Tibial nerve (tissue), 4 donors: ENCODE data around the gene HEXB. TPM values are rescaled to one million over a fixed set of nuclear protein-coding genes. Genes with fewer than 3 reads are reported as not detected.

Experiments used
- DNase-seq, 2 donors: peaks; one replicate each; pipeline ENCODE4 v3.0.0-alpha.2; 2019; ENCODE audit warnings: low spot score in 2 of 2
- H3K27ac ChIP-seq, 4 donors: fragments of 200-600 bp; sonication (generic) in 3 of 4; one replicate each; pipeline ENCODE4 v1.5.1; 2017 to 2019; ENCODE audit warnings: mild to moderate bottlenecking in 1 of 4
- H3K27me3 ChIP-seq, 2 donors: fragments of 200-600 bp; sonication (generic) in 1 of 2; one replicate each; pipeline versions ENCODE4 v1.5.1 to v1.6.0; 2017 to 2019
- H3K36me3 ChIP-seq, 3 donors: fragments of 200-600 bp; sonication (generic); one replicate each; pipeline ENCODE4 v1.5.1; 2018 to 2019
- H3K4me1 ChIP-seq, 4 donors: fragments of 200-600 bp; sonication (generic) in 3 of 4; one replicate each; pipeline ENCODE4 v1.5.1; 2017 to 2019
- H3K4me3 ChIP-seq, 4 donors: fragments of 200-600 bp; sonication (generic) in 3 of 4; one replicate each; pipeline ENCODE4 v1.5.1; 2017 to 2019; ENCODE audit warnings: mild to moderate bottlenecking in 1 of 4, moderate library complexity in 1 of 4
- H3K9me3 ChIP-seq, 4 donors: fragments of 200-600 bp; sonication (generic) in 3 of 4; one replicate each; pipeline ENCODE4 v1.5.1; 2017 to 2019
- CTCF ChIP-seq, 5 experiments: fragments of 200-600 bp in 3 of 5; fragments of 450-650 bp in 2 of 5; sonication (generic) in 3 of 5; IDR thresholded peaks; one replicate each; pipeline ENCODE4 v1.5.1; 2016 to 2019; ENCODE audit warnings: antibody characterized with exemption in 5 of 5, mild to moderate bottlenecking in 3 of 5, moderate library complexity in 2 of 5
- EP300 ChIP-seq, 2 donors: sonication (generic); formaldehyde crosslinking; IDR thresholded peaks; one replicate each; pipeline ENCODE4 v1.6.1; 2017; ENCODE audit warnings: antibody characterized with exemption in 2 of 2, mild to moderate bottlenecking in 1 of 2
- POLR2A ChIP-seq, 2 donors: fragments of 450-650 bp; IDR thresholded peaks; one replicate each; pipeline ENCODE4 v1.6.1; 2017; ENCODE audit warnings: antibody characterized with exemption in 2 of 2, mild to moderate bottlenecking in 2 of 2, moderate library complexity in 2 of 2
- WGBS, 2 donors: methylation state at CpG; one replicate each; pipeline ENCODE4 v1.1.5; 2018; 5-methylcytosine and 5-hydroxymethylcytosine counted together
- total RNA-seq, 4 donors: library from RNA; depleted of rRNA; stranded (reverse); fragments of >200 nt; gene quantifications; one replicate each; pipeline ENCODE4 v1.1.0, GENCODE V29; 2016

Gene HEXB
- 100 to 1,000 TPM in 3 of 4 donors, 10 to 100 TPM in 1; 79.1 to 166 (median 129) TPM for total RNA-seq

- H3K4me1 ChIP-seq = peaks cover 0 to 25% (median 16%) of the 10 kb centered on the region in 4 donors
- peak in 1 of 2 donors; percentile 90 for TF ChIP-seq EP300 (IDR thresholded peaks at IDR 0.05)
- TF ChIP-seq POLR2A (IDR thresholded peaks at IDR 0.05) = peak; percentile 80 to 86
- TF ChIP-seq CTCF (IDR thresholded peaks at IDR 0.05) = no peak
Observed at GRCh38 chr5:74684900-74685851, at the start of gene HEXB. Gene HEXB, plus strand, starts transcription at chr5:74685233. Its CDS starts 28 bp downstream, at chr5:74685261.

GRCh38 chr5:74636149-74636548, 48.9 kb upstream of the HEXB start:
- Histone ChIP-seq H3K27ac (no peak overlapping the region), H3K27me3 (no peaks in the 10 kb centered on the region), H3K4me1 (peaks cover 0 to 26% (median 13%) of the 10 kb centered on the region in 4 donors), H3K9me3 (no peaks in the 10 kb centered on the region), H3K4me3 (no peak overlapping the region), H3K36me3 (peaks cover 0 to 10% (median 0%) of the 10 kb centered on the region in 3 donors)
- WGBS, 2 donors = 95 to 96% methylated on average over 12 of the region's 12 CpGs
- no peak for DNase-seq
- TF ChIP-seq CTCF (IDR thresholded peaks at IDR 0.05) (no peak), EP300 (IDR thresholded peaks at IDR 0.05) (no peak), POLR2A (IDR thresholded peaks at IDR 0.05) (no peak)

More at GRCh38 chr5:74684900-74685851, at the start of gene HEXB:
- peak within 1 kb of the TSS; percentile 66 to 97 (median 79) for H3K4me3 ChIP-seq
- H3K27me3 ChIP-seq = no peaks in the 10 kb centered on the region
- peaks cover 0 to 10% (median 0%) of the 10 kb centered on the region in 3 donors for H3K36me3 ChIP-seq
- H3K9me3 ChIP-seq = no peaks in the 10 kb centered on the region
- peak; percentile 83 to 84 for DNase-seq
- peak within 1 kb of the TSS; percentile 83 to 91 (median 86) for H3K27ac ChIP-seq
- WGBS, 2 donors = 4 to 12% methylated on average over 29 to 61 of the region's 78 CpGs

- H3K9me3 ChIP-seq = no peaks in the 10 kb centered on the region
- peaks cover 0 to 10% (median 0%) of the 10 kb centered on the region in 3 donors for H3K36me3 ChIP-seq
- 88 to 90% methylated on average over 4 of the region's 4 CpGs for WGBS, 2 donors
- no peak overlapping the region for H3K4me3 ChIP-seq
- H3K27me3 ChIP-seq = no peaks in the 10 kb centered on the region
- no peak for DNase-seq
- H3K27ac ChIP-seq = no peak overlapping the region
- no peak for TF ChIP-seq EP300 (IDR thresholded peaks at IDR 0.05)
- TF ChIP-seq POLR2A (IDR thresholded peaks at IDR 0.05) = no peak
- no peak for TF ChIP-seq CTCF (IDR thresholded peaks at IDR 0.05)
- peaks cover 0 to 26% (median 12%) of the 10 kb centered on the region in 4 donors for H3K4me1 ChIP-seq
Observed at GRCh38 chr5:74636552-74636951, 48.5 kb upstream of the HEXB start.

GRCh38 chr5:74638544-74638969, 46.5 kb upstream of the HEXB start:
- H3K36me3 ChIP-seq = peaks cover 0 to 10% (median 0%) of the 10 kb centered on the region in 3 donors
- peaks cover 0 to 34% (median 8%) of the 10 kb centered on the region in 4 donors for H3K4me1 ChIP-seq
- H3K4me3 ChIP-seq = peak overlapping the region in 2 of 4 donors; percentile 68 to 69
- no peaks in the 10 kb centered on the region for H3K27me3 ChIP-seq
- H3K9me3 ChIP-seq = no peaks in the 10 kb centered on the region
- no peak overlapping the region for H3K27ac ChIP-seq
- no peak for DNase-seq
- TF ChIP-seq CTCF (IDR thresholded peaks at IDR 0.05) (no peak), POLR2A (IDR thresholded peaks at IDR 0.05) (no peak), EP300 (IDR thresholded peaks at IDR 0.05) (no peak)
- WGBS, 2 donors = 84 to 100% methylated on average over 1 of the region's 1 CpG
